PFSK-1 (cell line): ENCODE results near the gene RPS6KA2.

Experiments
- POLR2AphosphoS5 ChIP-seq: IDR thresholded peaks from 2 replicates; pipeline ENCODE4 v1.6.1; 2012; ENCODE audit warnings: low read depth, mild to moderate bottlenecking, control low read depth, low read length, moderate library complexity
- REST ChIP-seq, 2 experiments: IDR thresholded peaks; 2 replicates each; pipeline versions ENCODE4 v1.6.1 to v1.8.0; 2011 to 2012; ENCODE audit warnings: low read depth in 2 of 2, low read length in 2 of 2, control low read depth in 1 of 2, inconsistent platforms in 1 of 2, mild to moderate bottlenecking in 1 of 2, moderate library complexity in 1 of 2; ENCODE audit not compliant: insufficient read depth in 1 of 2
- SIN3A ChIP-seq: IDR thresholded peaks from 2 replicates; pipeline ENCODE4 v1.6.1; 2012; ENCODE audit warnings: mild to moderate bottlenecking, low read length, moderate library complexity, borderline replicate concordance; ENCODE audit not compliant: insufficient read depth
- TAF1 ChIP-seq: IDR thresholded peaks from 2 replicates; pipeline ENCODE4 v1.6.1; 2012; ENCODE audit warnings: low read length, control low read depth, borderline replicate concordance; ENCODE audit not compliant: insufficient read depth

- TF ChIP-seq REST (IDR thresholded peaks at IDR 0.05; ENCODE audit: insufficient read depth in 1 of 2, low read depth in 2 of 2, low read length in 2 of 2), result no peak
- TF ChIP-seq SIN3A, result no peak
- TF ChIP-seq POLR2AphosphoS5, result no peak
- no peak for TF ChIP-seq TAF1
Observed at GRCh38 chr6:166656230-166657151, 29.4 kb upstream of the RPS6KA2 start.
